H9 (cell line): ENCODE measurements around the gene IL16. TPM values are rescaled to one million over a fixed set of nuclear protein-coding genes. Genes with fewer than 3 reads are reported as not detected.
"Not testable (repeated sequence)": the region's sequence is repeated elsewhere in the genome, so short reads cannot be mapped to it uniquely, and the experiment has no call there.

ENCODE experiments used
- DNase-seq: peaks from one replicate; pipeline ENCODE4 v3.0.0-alpha.2; 2017
- H2AFZ ChIP-seq: one replicate; pipeline ENCODE4 v1.6.1; 2013; ENCODE audit warnings: mild to moderate bottlenecking, low read length, control low read depth, moderate library complexity
- H2AK5ac ChIP-seq: 2 replicates; pipeline ENCODE4 v1.6.1; 2013; ENCODE audit warnings: low read length, control low read depth, mixed read lengths; ENCODE audit not compliant: insufficient read length
- H2BK120ac ChIP-seq: one replicate; pipeline ENCODE4 v1.6.1; 2013; ENCODE audit warnings: low read depth, mild to moderate bottlenecking, low read length, control low read depth, inconsistent platforms; ENCODE audit not compliant: poor library complexity, severe bottlenecking
- H2BK12ac ChIP-seq: 2 replicates; pipeline ENCODE4 v1.6.1; 2013; ENCODE audit warnings: low read length, control low read depth, mixed read lengths, low read depth; ENCODE audit not compliant: insufficient read length
- H2BK15ac ChIP-seq: 2 replicates; pipeline ENCODE4 v1.6.1; 2013; ENCODE audit warnings: low read depth, low read length, control low read depth
- H2BK20ac ChIP-seq: one replicate; pipeline ENCODE4 v1.6.1; 2013; ENCODE audit warnings: low read depth, mild to moderate bottlenecking, low read length, control low read depth, inconsistent platforms; ENCODE audit not compliant: poor library complexity, severe bottlenecking
- H2BK5ac ChIP-seq: 2 replicates; pipeline ENCODE4 v1.6.1; 2013; ENCODE audit warnings: low read length, control low read depth, mixed read lengths; ENCODE audit not compliant: insufficient read length
- H3K14ac ChIP-seq: 2 replicates; pipeline ENCODE4 v1.6.1; 2013; ENCODE audit warnings: low read length, control low read depth; ENCODE audit not compliant: insufficient read depth
- H3K18ac ChIP-seq: 2 replicates; pipeline ENCODE4 v1.6.1; 2013; ENCODE audit warnings: low read depth, mild to moderate bottlenecking, mixed read lengths, low read length, control low read depth; ENCODE audit not compliant: insufficient read length
- H3K23ac ChIP-seq: 2 replicates; pipeline ENCODE4 v1.6.1; 2013; ENCODE audit warnings: low read length, control low read depth, mixed read lengths, low read depth; ENCODE audit not compliant: insufficient read length
- H3K23me2 ChIP-seq: 2 replicates; pipeline ENCODE4 v1.6.1; 2013; ENCODE audit warnings: low read depth, mild to moderate bottlenecking, mixed read lengths, low read length, control low read depth; ENCODE audit not compliant: insufficient read length, poor library complexity, severe bottlenecking
- H3K27ac ChIP-seq: 2 replicates; pipeline ENCODE4 v1.5.1; 2013; ENCODE audit warnings: low read length, control low read depth, mixed read lengths, low read depth; ENCODE audit not compliant: insufficient read length
- H3K27me3 ChIP-seq: 2 replicates; pipeline ENCODE4 v1.6.1; 2013; ENCODE audit warnings: low read length, control low read depth, inconsistent platforms; ENCODE audit not compliant: insufficient read depth
- H3K4ac ChIP-seq: 2 replicates; pipeline ENCODE4 v1.6.1; 2013; ENCODE audit warnings: low read depth, mild to moderate bottlenecking, control low read depth, inconsistent platforms, low read length, moderate library complexity
- H3K4me1 ChIP-seq: 2 replicates; pipeline ENCODE4 v1.6.1; 2013; ENCODE audit warnings: low read length, control low read depth, inconsistent platforms; ENCODE audit not compliant: insufficient read depth
- H3K4me2 ChIP-seq: 2 replicates; pipeline ENCODE4 v1.6.1; 2013; ENCODE audit warnings: low read length, control low read depth, mixed read lengths; ENCODE audit not compliant: insufficient read length, insufficient read depth
- H3K56ac ChIP-seq: 2 replicates; pipeline ENCODE4 v1.6.1; 2013; ENCODE audit warnings: low read depth, mild to moderate bottlenecking, mixed read lengths, low read length, control low read depth; ENCODE audit not compliant: insufficient read length
- H3K79me1 ChIP-seq: 2 replicates; pipeline ENCODE4 v1.6.1; 2013; ENCODE audit warnings: low read depth, mild to moderate bottlenecking, moderate library complexity, low read length, control low read depth, inconsistent platforms; ENCODE audit not compliant: insufficient read depth, poor library complexity, severe bottlenecking
- H3K79me2 ChIP-seq: 2 replicates; pipeline ENCODE4 v1.6.1; 2013; ENCODE audit warnings: low read length, control low read depth, inconsistent platforms; ENCODE audit not compliant: insufficient read depth
- H3K9ac ChIP-seq: 2 replicates; pipeline ENCODE4 v1.6.1; 2013; ENCODE audit warnings: low read length, control low read depth, mixed read lengths; ENCODE audit not compliant: insufficient read length; ENCODE audit errors: extremely low read depth
- H3K9me3 ChIP-seq: one replicate; pipeline ENCODE4 v1.6.1; 2013; ENCODE audit warnings: low read depth, low read length, inconsistent platforms; ENCODE audit not compliant: control insufficient read depth
- H3T11ph ChIP-seq: one replicate; pipeline ENCODE4 v1.6.1; 2013; ENCODE audit warnings: mild to moderate bottlenecking, low read length, control low read depth, inconsistent platforms
- H4K20me1 ChIP-seq: one replicate; pipeline ENCODE4 v1.6.1; 2013; ENCODE audit not compliant: control insufficient read depth, insufficient read length, insufficient read depth
- H4K5ac ChIP-seq: 2 replicates; pipeline ENCODE4 v1.6.1; 2013; ENCODE audit warnings: low read depth, mild to moderate bottlenecking, mixed read lengths, low read length, control low read depth; ENCODE audit not compliant: insufficient read length
- H4K8ac ChIP-seq: replicated peaks from 2 replicates; pipeline ENCODE4 v1.6.1; 2013; ENCODE audit warnings: low read length, control low read depth, mixed read lengths, low read depth; ENCODE audit not compliant: insufficient read length
- H4K91ac ChIP-seq: 2 replicates; pipeline ENCODE4 v1.6.1; 2013; ENCODE audit warnings: low read depth, mild to moderate bottlenecking, moderate library complexity, mixed read lengths, low read length, control low read depth; ENCODE audit not compliant: insufficient read length
- H3K27ac Mint-ChIP-seq, 3 experiments: 2 replicates in 2 of 3; 3 replicates in 1 of 3; pipeline ENCODE4 v1.8.0; 2020 to 2021; ENCODE audit warnings: mixed read lengths in 3 of 3, mild to moderate bottlenecking in 1 of 3, moderate library complexity in 1 of 3
- H3K27me3 Mint-ChIP-seq: 2 replicates; pipeline ENCODE4 v1.8.0; 2021; ENCODE audit warnings: low read depth, mild to moderate bottlenecking, moderate library complexity, mixed read lengths
- H3K36me3 Mint-ChIP-seq, 3 experiments: 2 replicates in 2 of 3; 3 replicates in 1 of 3; pipeline ENCODE4 v1.8.0; 2020 to 2021; ENCODE audit warnings: low read depth in 3 of 3, mixed read lengths in 3 of 3; ENCODE audit not compliant: insufficient read depth in 1 of 3
- H3K4me1 Mint-ChIP-seq, 2 experiments: 2 replicates each; pipeline ENCODE4 v1.8.0; 2020; ENCODE audit warnings: mixed read lengths in 2 of 2
- H3K4me3 Mint-ChIP-seq, 2 experiments: 2 replicates in 1 of 2; 3 replicates in 1 of 2; pipeline ENCODE4 v1.8.0; 2020 to 2021; ENCODE audit warnings: mild to moderate bottlenecking in 2 of 2, mixed read lengths in 2 of 2, moderate library complexity in 1 of 2
- H3K9me3 Mint-ChIP-seq, 2 experiments: 2 replicates in 1 of 2; 3 replicates in 1 of 2; pipeline ENCODE4 v1.8.0; 2020; ENCODE audit warnings: mild to moderate bottlenecking in 2 of 2, mixed read lengths in 2 of 2, moderate library complexity in 1 of 2
- WGBS: extraction: QIAGEN DNeasy Blood & Tissue Kit; methylation state at CpG from one replicate; pipeline ENCODE4 v1.1.7; 2013; ENCODE audit warnings: missing lambda C conversion rate, low lambda C conversion rate, mixed read lengths; ENCODE audit not compliant: insufficient read length; ENCODE audit errors: extremely low coverage; 5-methylcytosine and 5-hydroxymethylcytosine counted together
- total RNA-seq: library from RNA; stranded (reverse); gene quantifications from 2 replicates; pipeline ENCODE4 v1.2.1, GENCODE V29; 2021
- TF ChIP-seq, protein P1 (sequence below): fragments of 200-600 bp; sonication (generic); conservative IDR thresholded peaks from 3 replicates; pipeline ENCODE4 v1.8.0; 2021; ENCODE audit warnings: antibody characterized with exemption, mild to moderate bottlenecking

The IL16 gene
- total RNA-seq, 1 experiment from 2014 or later: 0.28 TPM

GRCh38 chr15:81330366-81331090, 133.8 kb downstream of the IL16 start:
- Histone ChIP-seq H4K5ac (no peak overlapping the region), H3K23ac (no peak overlapping the region), H3T11ph (no peak overlapping the region), H2BK12ac (no peak overlapping the region), H3K4ac (no peak overlapping the region), H2BK120ac (no peak overlapping the region), H3K27ac (no peak overlapping the region), H2BK20ac (no peak overlapping the region), H4K91ac (no peak overlapping the region), H3K4me1 (no peaks in the 10 kb centered on the region), H3K56ac (no peak overlapping the region), H4K20me1 (no peaks in the 10 kb centered on the region), H3K79me1 (no peaks in the 10 kb centered on the region), H3K27me3 (no peaks in the 10 kb centered on the region), H3K9ac (no peak overlapping the region), H2AFZ (no peak overlapping the region), H3K79me2 (no peaks in the 10 kb centered on the region), H3K14ac (no peak overlapping the region), H2BK5ac (no peak overlapping the region), H3K23me2 (no peaks in the 10 kb centered on the region), H3K18ac (no peak overlapping the region), H4K8ac (no peak overlapping the region), H2BK15ac (no peak overlapping the region), H2AK5ac (no peak overlapping the region), H3K4me2 (no peak overlapping the region), H3K9me3 (no peaks in the 10 kb centered on the region)
- Mint-ChIP-seq H3K9me3 (no peaks in the 10 kb centered on the region), H3K36me3 (no peaks in the 10 kb centered on the region), H3K4me3 (no peak overlapping the region), H3K27me3 (no peaks in the 10 kb centered on the region), H3K4me1 (no peaks in the 10 kb centered on the region), H3K27ac (no peak overlapping the region)
- no peak for DNase-seq
- TF ChIP-seq, protein P1, sequence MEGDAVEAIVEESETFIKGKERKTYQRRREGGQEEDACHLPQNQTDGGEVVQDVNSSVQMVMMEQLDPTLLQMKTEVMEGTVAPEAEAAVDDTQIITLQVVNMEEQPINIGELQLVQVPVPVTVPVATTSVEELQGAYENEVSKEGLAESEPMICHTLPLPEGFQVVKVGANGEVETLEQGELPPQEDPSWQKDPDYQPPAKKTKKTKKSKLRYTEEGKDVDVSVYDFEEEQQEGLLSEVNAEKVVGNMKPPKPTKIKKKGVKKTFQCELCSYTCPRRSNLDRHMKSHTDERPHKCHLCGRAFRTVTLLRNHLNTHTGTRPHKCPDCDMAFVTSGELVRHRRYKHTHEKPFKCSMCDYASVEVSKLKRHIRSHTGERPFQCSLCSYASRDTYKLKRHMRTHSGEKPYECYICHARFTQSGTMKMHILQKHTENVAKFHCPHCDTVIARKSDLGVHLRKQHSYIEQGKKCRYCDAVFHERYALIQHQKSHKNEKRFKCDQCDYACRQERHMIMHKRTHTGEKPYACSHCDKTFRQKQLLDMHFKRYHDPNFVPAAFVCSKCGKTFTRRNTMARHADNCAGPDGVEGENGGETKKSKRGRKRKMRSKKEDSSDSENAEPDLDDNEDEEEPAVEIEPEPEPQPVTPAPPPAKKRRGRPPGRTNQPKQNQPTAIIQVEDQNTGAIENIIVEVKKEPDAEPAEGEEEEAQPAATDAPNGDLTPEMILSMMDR: no peak
- WGBS: no CpG with 5 or more reads among the region's 5 CpGs

- not testable (repeated sequence) for H3K27me3 ChIP-seq, H3K27me3 Mint-ChIP-seq, H3K4me3 Mint-ChIP-seq, H2BK120ac ChIP-seq, H2AK5ac ChIP-seq, H2BK15ac ChIP-seq, H4K8ac ChIP-seq, H2AFZ ChIP-seq, H3K14ac ChIP-seq, H3K23ac ChIP-seq, H3K23me2 ChIP-seq, H3K18ac ChIP-seq, H3K36me3 Mint-ChIP-seq, H3K9me3 Mint-ChIP-seq, H3T11ph ChIP-seq, H3K4me2 ChIP-seq, H2BK20ac ChIP-seq, H3K27ac ChIP-seq, H3K9me3 ChIP-seq, H4K5ac ChIP-seq, H3K4me1 Mint-ChIP-seq, H3K79me1 ChIP-seq, H2BK5ac ChIP-seq, H2BK12ac ChIP-seq, H3K4me1 ChIP-seq, H3K4ac ChIP-seq, H3K56ac ChIP-seq, H4K20me1 ChIP-seq, H3K9ac ChIP-seq, H4K91ac ChIP-seq, H3K27ac Mint-ChIP-seq, H3K79me2 ChIP-seq
- DNase-seq: peak; percentile 9
- WGBS: no CpG with 5 or more reads among the region's 9 CpGs
Measured at GRCh38 chr15:81331141-81331540, 134.5 kb downstream of the IL16 start.
